ENCODE results near the gene DIMT1. TPM values are rescaled to one million over a fixed set of nuclear protein-coding genes. Genes with fewer than 3 reads are reported as not detected.

The DIMT1 gene
- total RNA-seq = 29.8 and 30.0 TPM in 2 replicates

GRCh38 chr5:62403411-62404250, at the start of gene DIMT1:
TSS of gene DIMT1 (minus strand) at chr5:62403905. CDS start at chr5:62403772, 133 bp downstream.

DNA sequence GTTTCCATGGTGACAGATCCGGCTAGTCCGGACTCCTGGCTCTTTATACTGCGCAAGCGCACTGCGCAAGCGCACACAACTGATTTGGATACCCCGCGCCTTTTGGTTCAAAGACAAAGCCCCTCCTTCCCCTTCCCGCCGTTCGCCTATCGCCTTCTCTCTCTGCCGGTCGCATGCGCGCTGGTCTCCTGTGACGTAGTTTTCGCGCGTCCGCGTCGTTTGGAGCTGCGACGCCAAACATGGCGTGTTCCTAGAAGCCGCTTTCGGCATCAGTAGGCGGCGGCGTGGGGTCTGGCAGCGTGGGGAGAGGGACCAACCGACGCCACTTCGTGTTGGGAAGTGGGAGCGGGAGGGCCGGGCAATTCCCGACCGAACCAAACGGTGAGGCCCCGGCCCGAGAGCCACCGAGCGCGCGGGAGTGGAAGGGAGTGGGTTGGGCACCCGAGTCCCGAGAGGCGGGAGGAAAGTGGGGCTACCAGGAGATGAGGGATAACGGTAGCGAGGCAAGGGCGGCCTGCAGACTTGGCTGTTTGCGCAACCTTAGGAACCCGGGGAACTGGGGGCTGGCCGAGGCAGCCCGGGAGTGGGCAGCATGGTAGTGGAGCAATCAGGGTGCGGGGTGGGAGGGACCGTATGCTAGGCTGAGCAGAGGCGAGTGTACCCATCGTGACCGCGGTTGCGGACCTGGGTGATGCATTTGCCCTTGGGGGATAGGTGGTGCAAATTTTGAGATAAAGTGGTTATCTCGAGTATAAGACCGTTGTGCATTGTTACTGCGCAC, 9.0 kb upstream of the DIMT1 start, which contains the start of gene IPO11:
IPO11 (plus strand) TSS at position 215 of the 781 bp plus-strand sequence. CDS start 24,517 bp downstream, outside the sequence.

Other genes with a start within 250 kb of the DIMT1 start
- 62.5 and 66.1 TPM in 2 replicates for gene KIF2A, start 97.7 kb downstream of the DIMT1 start, total RNA-seq
- gene IPO11, start 8.9 kb upstream of the DIMT1 start, total RNA-seq = 76.2 and 109 TPM in 2 replicates
- 18.0 and 33.4 TPM in 2 replicates for gene LRRC70, start 174.9 kb upstream of the DIMT1 start, total RNA-seq